Measurements from ENCODE around the gene EEF1G. TPM values are rescaled to one million over a fixed set of nuclear protein-coding genes. Genes with fewer than 3 reads are reported as not detected.
A peak's percentile ranks its signal among the peaks of the same experiment; 100 is the strongest.

The EEF1G gene
- total RNA-seq, 4 donors from 2014 or later = 337 to 1,276 (median 1,207) TPM

DNA sequence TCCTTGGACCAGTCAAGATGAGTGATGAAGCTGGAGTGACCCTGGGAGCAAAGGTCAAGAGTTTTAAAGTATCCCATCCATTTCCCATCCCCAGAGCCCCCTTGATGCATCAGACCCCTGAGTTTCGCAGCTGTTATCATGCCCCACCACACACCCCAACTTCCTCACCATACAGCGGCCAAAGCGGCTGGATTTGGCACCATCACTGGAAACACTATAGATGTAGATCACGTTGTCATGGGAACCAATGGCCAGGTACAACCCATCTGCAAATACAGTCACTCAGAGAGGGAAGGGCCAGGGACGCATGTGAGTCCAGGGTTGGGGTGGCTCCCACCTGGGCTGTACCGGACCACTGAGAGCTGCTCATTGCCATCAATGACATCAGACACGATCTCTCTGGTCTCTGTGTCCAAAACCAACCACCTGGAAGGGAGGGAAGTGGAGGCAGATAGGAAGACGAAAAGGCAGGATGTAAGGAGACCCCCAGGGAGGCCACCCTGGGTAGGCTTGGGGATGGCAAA is 30.1 kb upstream of the EEF1G start:
- in situ Hi-C loops (cut with MboI; ENCODE audit: low pct_ligation_motif_present in 1 of 4, low pct_unique_long_range_greater_than_20kb in 1 of 4, low sequenced_read_pairs in 3 of 4) = no loop called here
- intact Hi-C loops (cut with DNase I; ENCODE audit: low total_unique reads) = no loop called here
- TF ChIP-seq POLR2A (IDR thresholded peaks at IDR 0.05) (no peak), POLR2AphosphoS5 (IDR thresholded peaks at IDR 0.05) (no peak), EP300 (IDR thresholded peaks at IDR 0.05; ENCODE audit: low read depth) (no peak)
- TF ChIP-seq, protein P1, sequence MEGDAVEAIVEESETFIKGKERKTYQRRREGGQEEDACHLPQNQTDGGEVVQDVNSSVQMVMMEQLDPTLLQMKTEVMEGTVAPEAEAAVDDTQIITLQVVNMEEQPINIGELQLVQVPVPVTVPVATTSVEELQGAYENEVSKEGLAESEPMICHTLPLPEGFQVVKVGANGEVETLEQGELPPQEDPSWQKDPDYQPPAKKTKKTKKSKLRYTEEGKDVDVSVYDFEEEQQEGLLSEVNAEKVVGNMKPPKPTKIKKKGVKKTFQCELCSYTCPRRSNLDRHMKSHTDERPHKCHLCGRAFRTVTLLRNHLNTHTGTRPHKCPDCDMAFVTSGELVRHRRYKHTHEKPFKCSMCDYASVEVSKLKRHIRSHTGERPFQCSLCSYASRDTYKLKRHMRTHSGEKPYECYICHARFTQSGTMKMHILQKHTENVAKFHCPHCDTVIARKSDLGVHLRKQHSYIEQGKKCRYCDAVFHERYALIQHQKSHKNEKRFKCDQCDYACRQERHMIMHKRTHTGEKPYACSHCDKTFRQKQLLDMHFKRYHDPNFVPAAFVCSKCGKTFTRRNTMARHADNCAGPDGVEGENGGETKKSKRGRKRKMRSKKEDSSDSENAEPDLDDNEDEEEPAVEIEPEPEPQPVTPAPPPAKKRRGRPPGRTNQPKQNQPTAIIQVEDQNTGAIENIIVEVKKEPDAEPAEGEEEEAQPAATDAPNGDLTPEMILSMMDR (IDR thresholded peaks at IDR 0.05) = no peak
- no peaks in the 10 kb centered on the region for H3K27me3 ChIP-seq
- no peak overlapping the region for H3K4me3 ChIP-seq
- H3K36me3 ChIP-seq = no peaks in the 10 kb centered on the region
- no peaks in the 10 kb centered on the region for H3K9me3 ChIP-seq
- 94% methylated on average over 8 of the region's 8 CpGs; no CpG with 5 or more reads in 1 of the 2 donors for WGBS, 2 donors (ENCODE audit: low coverage in 1 of 2)
- peak overlapping the region in 1 of 4 donors; percentile 97 for H3K27ac ChIP-seq
- DNase-seq = no peak
- peaks cover 13 to 42% (median 30%) of the 10 kb centered on the region in 4 donors for H3K4me1 ChIP-seq

DNA sequence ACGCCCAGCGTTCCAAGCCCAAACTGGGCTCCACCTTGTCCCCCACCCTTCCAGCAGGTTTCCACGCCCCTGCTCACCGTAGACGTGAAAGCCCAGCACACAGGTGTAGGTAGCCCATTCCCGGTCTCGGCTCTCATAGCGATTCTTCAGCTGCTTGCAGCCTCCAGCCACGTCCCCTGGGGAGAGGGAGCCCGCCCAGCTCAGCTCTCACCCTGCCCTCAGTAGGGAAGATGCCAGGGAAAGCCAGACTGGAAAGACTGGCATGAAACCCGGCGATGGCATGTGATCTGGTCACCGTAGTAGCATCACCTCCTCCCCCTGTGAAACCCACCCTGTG is 29.3 kb upstream of the EEF1G start:
- Histone ChIP-seq H3K4me1 (peaks cover 13 to 49% (median 34%) of the 10 kb centered on the region in 4 donors), H3K9me3 (no peaks in the 10 kb centered on the region), H3K27me3 (no peaks in the 10 kb centered on the region), H3K27ac (peak overlapping the region; percentile 96 to 100 (median 98)), H3K36me3 (peaks cover 0 to 4% (median 1%) of the 10 kb centered on the region in 4 donors), H3K4me3 (peak overlapping the region in 3 of 4 donors; percentile 75 to 99 (median 99))
- intact Hi-C loops (cut with DNase I; ENCODE audit: low total_unique reads) (no loop called here), in situ Hi-C loops (cut with MboI; ENCODE audit: low pct_ligation_motif_present in 1 of 4, low pct_unique_long_range_greater_than_20kb in 1 of 4, low sequenced_read_pairs in 3 of 4) (no loop called here)
- TF ChIP-seq POLR2AphosphoS5 (IDR thresholded peaks at IDR 0.05) (no peak), POLR2A (IDR thresholded peaks at IDR 0.05) (no peak), EP300 (IDR thresholded peaks at IDR 0.05; ENCODE audit: low read depth) (no peak)
- TF ChIP-seq, protein P1 (IDR thresholded peaks at IDR 0.05) = no peak
- 71% methylated on average over 13 of the region's 13 CpGs; no CpG with 5 or more reads in 1 of the 2 donors for WGBS, 2 donors (ENCODE audit: low coverage in 1 of 2)
- DNase-seq = no peak

DNA sequence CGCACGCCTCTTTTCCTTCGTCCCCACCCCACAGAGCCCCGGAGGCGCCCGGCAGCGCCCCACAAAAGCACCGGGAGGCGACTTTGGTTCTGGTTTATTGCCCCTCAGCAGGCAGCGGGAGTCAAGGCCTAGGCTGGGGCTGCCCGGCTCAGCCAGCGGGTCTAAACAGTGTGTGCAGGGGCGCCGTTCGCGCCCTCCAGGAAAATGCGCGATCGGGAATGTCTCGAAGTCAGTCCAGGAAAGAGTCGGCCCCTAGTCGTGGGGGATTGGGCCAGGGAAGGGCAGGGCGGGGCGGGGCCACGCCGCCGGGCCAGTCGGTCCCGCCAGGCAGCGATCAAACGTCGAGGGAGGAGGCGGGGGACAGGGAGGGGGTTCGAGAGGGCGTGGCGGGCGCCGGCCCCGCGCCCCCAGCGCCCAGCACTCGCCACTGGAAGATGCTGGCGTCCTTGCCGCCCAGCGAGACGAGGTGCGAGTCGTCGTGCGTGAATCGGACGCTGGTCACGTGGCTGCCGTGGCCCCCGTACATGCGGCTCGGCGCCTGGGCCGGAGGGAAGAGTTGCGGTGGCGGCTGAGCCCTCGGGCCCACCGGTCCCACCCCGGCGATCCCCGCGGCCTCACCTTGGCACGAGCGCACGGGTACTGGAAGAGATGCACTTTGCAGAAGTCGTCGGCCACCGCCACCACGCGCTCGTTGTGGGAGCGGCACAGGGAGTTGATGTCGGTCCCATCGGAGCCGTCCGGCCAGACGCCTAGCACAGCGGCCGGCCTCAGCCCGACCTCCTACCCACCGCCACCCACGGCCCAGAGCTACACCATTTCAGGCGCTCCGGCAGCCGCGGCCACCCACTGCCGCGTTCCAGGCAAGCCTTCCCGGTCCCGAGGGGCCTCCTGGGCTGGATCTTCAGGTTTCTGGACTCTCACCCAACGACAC is 28.7 kb upstream of the EEF1G start:
- in situ Hi-C loops (cut with MboI; ENCODE audit: low pct_ligation_motif_present in 1 of 4, low pct_unique_long_range_greater_than_20kb in 1 of 4, low sequenced_read_pairs in 3 of 4) (no loop called here), intact Hi-C loops (cut with DNase I; ENCODE audit: low total_unique reads) (no loop called here)
- Histone ChIP-seq H3K27me3 (no peaks in the 10 kb centered on the region), H3K4me1 (peaks cover 13 to 49% (median 34%) of the 10 kb centered on the region in 4 donors), H3K36me3 (peaks cover 0 to 10% (median 5%) of the 10 kb centered on the region in 4 donors), H3K9me3 (no peaks in the 10 kb centered on the region), H3K27ac (peak overlapping the region; percentile 96 to 100 (median 98)), H3K4me3 (peak overlapping the region; percentile 35 to 99 (median 87))
- 38% methylated on average over 47 of the region's 96 CpGs; no CpG with 5 or more reads in 1 of the 2 donors for WGBS, 2 donors (ENCODE audit: low coverage in 1 of 2)
- peak; percentile 74 for DNase-seq
- TF ChIP-seq POLR2A (IDR thresholded peaks at IDR 0.05) = no peak
- peak; percentile 34 to 55 (median 36) for TF ChIP-seq POLR2AphosphoS5 (IDR thresholded peaks at IDR 0.05)
- TF ChIP-seq, protein P1 (IDR thresholded peaks at IDR 0.05) = peak in 3 of 5 experiments; percentile 12 to 27 (median 14)

Measured in transverse colon (tissue), 4 donors.